Measurements from ENCODE around the gene KCNIP2.

GRCh38 chr10:101874252-101874651, 30.7 kb upstream of the KCNIP2 start:
- TF ChIP-seq, protein P1, sequence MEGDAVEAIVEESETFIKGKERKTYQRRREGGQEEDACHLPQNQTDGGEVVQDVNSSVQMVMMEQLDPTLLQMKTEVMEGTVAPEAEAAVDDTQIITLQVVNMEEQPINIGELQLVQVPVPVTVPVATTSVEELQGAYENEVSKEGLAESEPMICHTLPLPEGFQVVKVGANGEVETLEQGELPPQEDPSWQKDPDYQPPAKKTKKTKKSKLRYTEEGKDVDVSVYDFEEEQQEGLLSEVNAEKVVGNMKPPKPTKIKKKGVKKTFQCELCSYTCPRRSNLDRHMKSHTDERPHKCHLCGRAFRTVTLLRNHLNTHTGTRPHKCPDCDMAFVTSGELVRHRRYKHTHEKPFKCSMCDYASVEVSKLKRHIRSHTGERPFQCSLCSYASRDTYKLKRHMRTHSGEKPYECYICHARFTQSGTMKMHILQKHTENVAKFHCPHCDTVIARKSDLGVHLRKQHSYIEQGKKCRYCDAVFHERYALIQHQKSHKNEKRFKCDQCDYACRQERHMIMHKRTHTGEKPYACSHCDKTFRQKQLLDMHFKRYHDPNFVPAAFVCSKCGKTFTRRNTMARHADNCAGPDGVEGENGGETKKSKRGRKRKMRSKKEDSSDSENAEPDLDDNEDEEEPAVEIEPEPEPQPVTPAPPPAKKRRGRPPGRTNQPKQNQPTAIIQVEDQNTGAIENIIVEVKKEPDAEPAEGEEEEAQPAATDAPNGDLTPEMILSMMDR (IDR thresholded peaks at IDR 0.05): no peak
- TF ChIP-seq POLR2AphosphoS5 (IDR thresholded peaks at IDR 0.05; ENCODE audit: low read depth, low read length) (no peak), SIN3A (IDR thresholded peaks at IDR 0.05; ENCODE audit: borderline replicate concordance, insufficient read depth, low read depth, low read length) (no peak)
- TF ChIP-seq, protein P2, sequence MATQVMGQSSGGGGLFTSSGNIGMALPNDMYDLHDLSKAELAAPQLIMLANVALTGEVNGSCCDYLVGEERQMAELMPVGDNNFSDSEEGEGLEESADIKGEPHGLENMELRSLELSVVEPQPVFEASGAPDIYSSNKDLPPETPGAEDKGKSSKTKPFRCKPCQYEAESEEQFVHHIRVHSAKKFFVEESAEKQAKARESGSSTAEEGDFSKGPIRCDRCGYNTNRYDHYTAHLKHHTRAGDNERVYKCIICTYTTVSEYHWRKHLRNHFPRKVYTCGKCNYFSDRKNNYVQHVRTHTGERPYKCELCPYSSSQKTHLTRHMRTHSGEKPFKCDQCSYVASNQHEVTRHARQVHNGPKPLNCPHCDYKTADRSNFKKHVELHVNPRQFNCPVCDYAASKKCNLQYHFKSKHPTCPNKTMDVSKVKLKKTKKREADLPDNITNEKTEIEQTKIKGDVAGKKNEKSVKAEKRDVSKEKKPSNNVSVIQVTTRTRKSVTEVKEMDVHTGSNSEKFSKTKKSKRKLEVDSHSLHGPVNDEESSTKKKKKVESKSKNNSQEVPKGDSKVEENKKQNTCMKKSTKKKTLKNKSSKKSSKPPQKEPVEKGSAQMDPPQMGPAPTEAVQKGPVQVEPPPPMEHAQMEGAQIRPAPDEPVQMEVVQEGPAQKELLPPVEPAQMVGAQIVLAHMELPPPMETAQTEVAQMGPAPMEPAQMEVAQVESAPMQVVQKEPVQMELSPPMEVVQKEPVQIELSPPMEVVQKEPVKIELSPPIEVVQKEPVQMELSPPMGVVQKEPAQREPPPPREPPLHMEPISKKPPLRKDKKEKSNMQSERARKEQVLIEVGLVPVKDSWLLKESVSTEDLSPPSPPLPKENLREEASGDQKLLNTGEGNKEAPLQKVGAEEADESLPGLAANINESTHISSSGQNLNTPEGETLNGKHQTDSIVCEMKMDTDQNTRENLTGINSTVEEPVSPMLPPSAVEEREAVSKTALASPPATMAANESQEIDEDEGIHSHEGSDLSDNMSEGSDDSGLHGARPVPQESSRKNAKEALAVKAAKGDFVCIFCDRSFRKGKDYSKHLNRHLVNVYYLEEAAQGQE (IDR thresholded peaks at IDR 0.05; ENCODE audit: insufficient read depth in 1 of 2, low read depth in 2 of 2, low read length in 1 of 2): no peak

Measured in Panc1 (cell line).